H1 (cell line): Measurements from ENCODE around the gene SMIM38. TPM values are rescaled to one million over a fixed set of nuclear protein-coding genes. Genes with fewer than 3 reads are reported as not detected.
A peak's percentile ranks its signal among the peaks of the same experiment; 100 is the strongest.

Experiments
- CTCF ChIA-PET: fragments of 300-600 bp; sonication (Branson Sonifier 250); formaldehyde crosslinking; loops from one replicate; lab custom pipeline; 2021; ENCODE audit not compliant: partially characterized antibody; lab: Charles Lee
- POLR2A ChIA-PET: fragments of 300-600 bp; sonication (Branson Sonifier 250); formaldehyde crosslinking; loops from one replicate; lab custom pipeline; 2021; ENCODE audit warnings: inconsistent platforms; ENCODE audit not compliant: partially characterized antibody; lab: Charles Lee
- DNase-seq, 2 experiments: peaks; one replicate each; pipeline versions ENCODE4 v3.0.0 to v3.0.0-alpha.2; 2010 to 2022; ENCODE audit warnings: low spot score in 2 of 2, low read depth in 1 of 2, mixed read lengths in 1 of 2
- FAIRE-seq: peaks from 2 replicates; lab custom pipeline; 2011; peaks lifted over from hg19 to GRCh38; lab: Jason Lieb, UNC
- H2AFZ ChIP-seq: 2 replicates; pipeline ENCODE4 v1.8.1; 2012; ENCODE audit warnings: low read length, inconsistent platforms
- H2AK5ac ChIP-seq: 2 replicates; pipeline ENCODE4 v1.6.1; 2013; ENCODE audit warnings: low read depth, low read length
- H2BK120ac ChIP-seq: replicated peaks from 2 replicates; pipeline ENCODE3; 2013; ENCODE audit warnings: low read depth, low read length, inconsistent platforms
- H2BK12ac ChIP-seq: 2 replicates; pipeline ENCODE4 v1.6.1; 2013; ENCODE audit warnings: low read depth, low read length
- H2BK15ac ChIP-seq: 2 replicates; pipeline ENCODE4 v1.6.1; 2013; ENCODE audit warnings: low read length
- H2BK20ac ChIP-seq: 2 replicates; pipeline ENCODE4 v1.6.1; 2013; ENCODE audit warnings: low read length
- H2BK5ac ChIP-seq: 2 replicates; pipeline ENCODE4 v1.6.1; 2013; ENCODE audit warnings: low read depth, low read length
- H3K14ac ChIP-seq: 2 replicates; pipeline ENCODE4 v1.6.1; 2013; ENCODE audit warnings: inconsistent platforms; ENCODE audit not compliant: insufficient read length
- H3K18ac ChIP-seq: 2 replicates; pipeline ENCODE4 v1.6.1; 2013; ENCODE audit warnings: low read length; ENCODE audit errors: extremely low read depth
- H3K23ac ChIP-seq: 2 replicates; pipeline ENCODE4 v1.6.1; 2013; ENCODE audit warnings: inconsistent platforms; ENCODE audit not compliant: insufficient read length
- H3K23me2 ChIP-seq: 2 replicates; pipeline ENCODE4 v1.6.1; 2013; ENCODE audit warnings: low read depth, low read length
- H3K27ac ChIP-seq: 2 replicates; pipeline ENCODE4 v1.6.1; 2011; ENCODE audit warnings: low read depth, low read length, inconsistent platforms
- H3K27me3 ChIP-seq, 4 experiments: replicated peaks in 1 of 4; 1 replicate in 1 of 4; 2 replicates in 3 of 4; pipeline versions ENCODE4 v1.6.1 to v1.8.1; 2011 to 2013; ENCODE audit warnings: low read length in 3 of 4, mild to moderate bottlenecking in 3 of 4, inconsistent platforms in 2 of 4, mixed read lengths in 2 of 4, moderate library complexity in 1 of 4; ENCODE audit not compliant: control insufficient read depth in 3 of 4, insufficient read depth in 3 of 4; ENCODE audit errors: extremely low read depth in 1 of 4
- H3K36me3 ChIP-seq, 4 experiments: 2 replicates each; pipeline versions ENCODE4 v1.6.1 to v1.8.1; 2011 to 2013; ENCODE audit warnings: mild to moderate bottlenecking in 4 of 4, low read length in 3 of 4, moderate library complexity in 2 of 4, control low read depth in 1 of 4, inconsistent platforms in 1 of 4; ENCODE audit not compliant: insufficient read depth in 4 of 4, control insufficient read depth in 2 of 4
- H3K4ac ChIP-seq: replicated peaks from 2 replicates; pipeline ENCODE3; 2013; ENCODE audit warnings: low read length, low read depth, mixed read lengths, inconsistent platforms; ENCODE audit not compliant: insufficient read length
- H3K4me1 ChIP-seq, 4 experiments: replicated peaks in 1 of 4; 1 replicate in 1 of 4; 2 replicates in 3 of 4; pipeline versions ENCODE4 v1.6.1 to v1.8.1; 2011 to 2013; ENCODE audit warnings: low read length in 3 of 4, inconsistent platforms in 2 of 4, mixed read lengths in 1 of 4; ENCODE audit not compliant: insufficient read depth in 4 of 4, control insufficient read depth in 3 of 4
- H3K4me2 ChIP-seq, 2 experiments: 2 replicates each; pipeline versions ENCODE4 v1.6.1 to v1.8.1; 2011 to 2013; ENCODE audit warnings: low read depth in 2 of 2, low read length in 2 of 2, control low read depth in 1 of 2, inconsistent platforms in 1 of 2, mild to moderate bottlenecking in 1 of 2; ENCODE audit not compliant: insufficient read depth in 1 of 2
- H3K4me3 ChIP-seq, 4 experiments: fragments of 200-600, 300-600 bp in 1 of 4; sonication (generic), shearing (Covaris generic), sonication (Bioruptor Twin) in 1 of 4; 2 replicates each; pipeline versions ENCODE4 v1.5.1 to v1.8.1; 2011 to 2016; ENCODE audit warnings: low read length in 4 of 4, low read depth in 3 of 4, control low read depth in 2 of 4, inconsistent platforms in 2 of 4, mild to moderate bottlenecking in 2 of 4, mixed read lengths in 1 of 4, moderate library complexity in 1 of 4; ENCODE audit not compliant: insufficient read depth in 2 of 4; ENCODE audit errors: extremely low read depth in 1 of 4
- H3K56ac ChIP-seq: replicated peaks from 2 replicates; pipeline ENCODE3; 2013; ENCODE audit warnings: low read depth, mild to moderate bottlenecking, mixed read lengths, low read length, inconsistent platforms; ENCODE audit not compliant: insufficient read length
- H3K79me1 ChIP-seq: 2 replicates; pipeline ENCODE4 v1.6.1; 2013; ENCODE audit warnings: low read depth, low read length, control low read depth
- H3K79me2 ChIP-seq, 2 experiments: 2 replicates each; pipeline versions ENCODE4 v1.6.1 to v1.8.1; 2012 to 2013; ENCODE audit warnings: low read length in 2 of 2, mild to moderate bottlenecking in 2 of 2, inconsistent platforms in 1 of 2; ENCODE audit not compliant: insufficient read depth in 2 of 2, control insufficient read depth in 1 of 2
- H3K9ac ChIP-seq, 4 experiments: replicated peaks in 1 of 4; 1 replicate in 1 of 4; 2 replicates in 3 of 4; pipeline versions ENCODE4 v1.6.1 to v1.8.1; 2011 to 2013; ENCODE audit warnings: low read depth in 3 of 4, low read length in 3 of 4, control low read depth in 2 of 4, mild to moderate bottlenecking in 2 of 4, moderate library complexity in 2 of 4, inconsistent platforms in 1 of 4; ENCODE audit errors: extremely low read depth in 1 of 4
- H3K9me3 ChIP-seq, 2 experiments: 2 replicates each; pipeline versions ENCODE4 v1.6.1 to v1.8.1; 2012 to 2013; ENCODE audit warnings: mild to moderate bottlenecking in 2 of 2, moderate library complexity in 2 of 2, control low read depth in 1 of 2, inconsistent platforms in 1 of 2, low read depth in 1 of 2, low read length in 1 of 2, mixed read lengths in 1 of 2; ENCODE audit not compliant: insufficient read depth in 2 of 2
- H4K20me1 ChIP-seq, 2 experiments: replicated peaks in 1 of 2; 2 replicates each; pipeline versions ENCODE3 to v1.8.1; 2011 to 2013; ENCODE audit warnings: inconsistent platforms in 2 of 2, low read length in 2 of 2, mild to moderate bottlenecking in 1 of 2; ENCODE audit not compliant: insufficient read depth in 2 of 2, control insufficient read depth in 1 of 2
- H4K5ac ChIP-seq: 2 replicates; pipeline ENCODE4 v1.6.1; 2013; ENCODE audit warnings: low read length, low read depth, mixed read lengths, inconsistent platforms; ENCODE audit not compliant: insufficient read length
- H4K8ac ChIP-seq: 2 replicates; pipeline ENCODE4 v1.8.0; 2013; ENCODE audit warnings: mild to moderate bottlenecking, moderate library complexity, low read length, inconsistent platforms; ENCODE audit not compliant: insufficient read depth; ENCODE audit errors: extremely low read depth
- H4K91ac ChIP-seq: replicated peaks from 2 replicates; pipeline ENCODE3; 2013; ENCODE audit warnings: low read length, mixed read lengths, inconsistent platforms; ENCODE audit not compliant: insufficient read length
- BACH1 ChIP-seq: IDR thresholded peaks from 2 replicates; pipeline ENCODE4 v1.6.1; 2012; ENCODE audit warnings: low read length, improper control_type of control experiment
- BCL11A ChIP-seq, 2 experiments: IDR thresholded peaks; one replicate each; pipeline ENCODE4 v1.6.1; 2011; ENCODE audit warnings: low read depth in 2 of 2, low read length in 2 of 2, mild to moderate bottlenecking in 2 of 2
- GABPA ChIP-seq: IDR thresholded peaks from 2 replicates; pipeline ENCODE4 v1.6.1; 2011; ENCODE audit warnings: mild to moderate bottlenecking, low read length, moderate library complexity, borderline replicate concordance; ENCODE audit not compliant: insufficient read depth
- JUND ChIP-seq: IDR thresholded peaks from 2 replicates; pipeline ENCODE4 v1.6.1; 2011; ENCODE audit warnings: mild to moderate bottlenecking, improper control_type of control experiment, low read length
- MAX ChIP-seq: IDR thresholded peaks from 2 replicates; pipeline ENCODE4 v1.6.1; 2012; ENCODE audit warnings: inconsistent platforms
- RAD21 ChIP-seq, 2 experiments: IDR thresholded peaks in 1 of 2; conservative IDR thresholded peaks in 1 of 2; 2 replicates each; pipeline ENCODE4 v1.6.1; 2011; ENCODE audit warnings: low read depth in 2 of 2, low read length in 2 of 2, improper control_type of control experiment in 1 of 2, inconsistent platforms in 1 of 2, mild to moderate bottlenecking in 1 of 2, moderate library complexity in 1 of 2
- RNF2 ChIP-seq: fragments of 200-900, 300-1000 bp; sonication (generic); IDR thresholded peaks from 2 replicates; pipeline ENCODE4 v1.7.1; 2016; ENCODE audit warnings: borderline replicate concordance, low read depth, mild to moderate bottlenecking, antibody characterized with exemption, low read length; ENCODE audit not compliant: poor library complexity, severe bottlenecking; ENCODE audit errors: missing control alignments
- SIX5 ChIP-seq: IDR thresholded peaks from 2 replicates; pipeline ENCODE4 v1.6.1; 2011; ENCODE audit warnings: mild to moderate bottlenecking, low read depth, low read length
- SP1 ChIP-seq: IDR thresholded peaks from 2 replicates; pipeline ENCODE4 v1.6.1; 2011; ENCODE audit warnings: low read depth, low read length
- TBP ChIP-seq: IDR thresholded peaks from 2 replicates; pipeline ENCODE4 v1.6.1; 2011; ENCODE audit warnings: low read depth, low read length, improper control_type of control experiment
- TCF12 ChIP-seq: IDR thresholded peaks from 2 replicates; pipeline ENCODE4 v1.6.1; 2011; ENCODE audit warnings: low read depth, mild to moderate bottlenecking, low read length
- TEAD4 ChIP-seq: IDR thresholded peaks from 2 replicates; pipeline ENCODE4 v1.6.1; 2012; ENCODE audit warnings: low read depth, low read length, inconsistent platforms, mixed read lengths
- WGBS, 2 experiments: shearing (Covaris generic) in 1 of 2; methylation state at CpG; one replicate each; pipeline versions ENCODE4 v1.1.6 to v1.1.7; 2013 to 2015; ENCODE audit warnings: low lambda C conversion rate in 2 of 2, mixed read lengths in 2 of 2, inconsistent platforms in 1 of 2, low coverage in 1 of 2, missing lambda C conversion rate in 1 of 2; ENCODE audit not compliant: insufficient replicate concordance in 2 of 2, insufficient coverage in 1 of 2, insufficient read length in 1 of 2; ENCODE audit errors: extremely low coverage in 1 of 2, missing lambda C conversion rate in 1 of 2; 5-methylcytosine and 5-hydroxymethylcytosine counted together
- polyA plus RNA-seq, 7 experiments: library from polyadenylated mRNA; depleted of rRNA in 3 of 7; stranded (reverse) in 5 of 7; unstranded in 2 of 7; fragments of >200 nt in 5 of 7; fragments of 200-250 nt in 2 of 7; gene quantifications; 1 replicate in 5 of 7; 2 replicates in 1 of 7; 4 replicates in 1 of 7; pipeline versions ENCODE4 v1.2.1 to v1.2.3, GENCODE V29; 2011 to 2013; ENCODE audit warnings: missing spikeins in 2 of 7, mixed read lengths in 2 of 7
- total RNA-seq: library from RNA; stranded (reverse); fragmentation: NEBNext Ultra II Directional; extraction: Animal tissue kit (Norgen Biotek cat#: 25700); gene quantifications from 2 replicates; pipeline ENCODE4 v1.2.1, GENCODE V29; 2021

The SMIM38 gene
- total and polyA plus RNA-seq, 2 of the 8 experiments (the other 6 are each of a cell fraction or from before 2014, with no cell fraction given) = 0.17 to 0.20 TPM

- Histone ChIP-seq H3K9ac (no peak overlapping the region), H2BK20ac (no peak overlapping the region; the same call in 1 of the 2 replicates), H3K79me1 (no peaks in the 10 kb centered on the region), H3K23ac (no peak overlapping the region), H3K56ac (no peak overlapping the region), H2AFZ (no peak overlapping the region), H3K4me1 (peaks cover 0 to 6% (median 2%) of the 10 kb centered on the region in 4 experiments; a peak in 4 of 7 replicates), H2BK12ac (peak overlapping the region; percentile 89; the same call in 1 of the 2 replicates), H3K36me3 (no peaks in the 10 kb centered on the region), H4K8ac (no peak overlapping the region), H3K27ac (no peak overlapping the region), H4K20me1 (no peaks in the 10 kb centered on the region), H3K9me3 (peaks cover 11 to 16% of the 10 kb centered on the region in 2 experiments), H3K4me3 (no peak overlapping the region), H4K5ac (no peak overlapping the region), H2AK5ac (no peak overlapping the region), H3K4me2 (no peak overlapping the region), H4K91ac (peak overlapping the region; percentile 66), H3K18ac (no peak overlapping the region), H3K23me2 (no peaks in the 10 kb centered on the region), H3K27me3 (no peaks in the 10 kb centered on the region; a peak in 1 of 7 replicates), H2BK5ac (no peak overlapping the region), H3K79me2 (no peaks in the 10 kb centered on the region), H3K4ac (no peak overlapping the region), H2BK15ac (no peak overlapping the region), H3K14ac (no peak overlapping the region), H2BK120ac (no peak overlapping the region)
- CTCF ChIA-PET = interaction anchor here (0.8 to 3.3 kb wide), 30 partner anchors 9 to 528 kb away, joined by 3 to 26 read pairs (median 6); partner anchors contain the start of genes MYEOV and SMIM38
- WGBS, 2 experiments = 84% methylated on average over 8 of the region's 9 CpGs; no CpG with 5 or more reads in 1 of the 2 experiments
- DNase-seq (no peak), FAIRE-seq (no peak)
- POLR2A ChIA-PET = interaction anchor here (1.3 to 3.0 kb wide), 3 partner anchors 9 to 507 kb away, joined by 3 to 13 read pairs (median 5); no protein-coding TSS in a partner anchor
- TF ChIP-seq JUND = no peak
- no peak for TF ChIP-seq BCL11A (IDR thresholded peaks at IDR 0.05; ENCODE audit: low read depth in 2 of 2, low read length in 2 of 2)
- TF ChIP-seq RNF2 = no peak
- TF ChIP-seq MAX = no peak
- TF ChIP-seq TBP = no peak
- TF ChIP-seq SP1 = no peak
- TF ChIP-seq RAD21 (IDR thresholded peaks at IDR 0.05 in 1 of 2, conservative IDR thresholded peaks at IDR 0.05 in 1 of 2; ENCODE audit: low read depth in 2 of 2, low read length in 2 of 2) = no peak
- TF ChIP-seq TEAD4 = no peak
- TF ChIP-seq GABPA = no peak
- no peak for TF ChIP-seq TCF12
- no peak for TF ChIP-seq BACH1
- TF ChIP-seq SIX5 = no peak
Observed at GRCh38 chr11:69130654-69131053, 25.1 kb upstream of the SMIM38 start.
